HCT116 (cell line): Measurements from ENCODE around the gene PDE6D. TPM values are rescaled to one million over a fixed set of nuclear protein-coding genes. Genes with fewer than 3 reads are reported as not detected.

Source experiments
- ATAC-seq: fragments of 200-7000 bp; cut with Tn5 transposase; 2 replicates; pipeline ENCODE4 v1.9.1; 2020; ENCODE audit warnings: mild to moderate bottlenecking, moderate library complexity
- BruUV-seq: library from RNA; stranded (reverse); fragments of 400-500 nt; replicated peaks from 2 replicates; lab custom pipeline; 2021; lab: Mats Ljungman, UMichigan
- CTCF ChIA-PET: fragments of 300-600 bp; sonication (Branson Sonifier 250); formaldehyde crosslinking; loops from one replicate; lab custom pipeline; 2021; ENCODE audit warnings: antibody characterized with exemption; lab: Charles Lee
- POLR2A ChIA-PET: fragments of 300-600, 350-600 bp; sonication (Branson Sonifier 250); formaldehyde crosslinking; loops from one replicate; lab custom pipeline; 2021; ENCODE audit warnings: antibody characterized with exemption; lab: Charles Lee
- RAD21 ChIA-PET, 2 experiments: fragments of 300-600 bp; sonication (Branson Sonifier 250); formaldehyde crosslinking; loops; one replicate each; lab custom pipeline; 2023; ENCODE audit warnings: low total read pairs in 2 of 2; ENCODE audit not compliant: uncharacterized antibody in 2 of 2, unreplicated experiment in 2 of 2, low non-redundant PET in 1 of 2; lab: Charles Lee
- DNase-seq: peaks from one replicate; pipeline ENCODE4 v3.0.0-alpha.2; 2010; ENCODE audit warnings: low read depth, low spot score
- H2AFZ ChIP-seq: fragments of 200-600 bp; shearing (Covaris generic), sonication (generic); 2 replicates; pipeline ENCODE4 v1.6.1; 2017; ENCODE audit warnings: low read depth, mixed run types, mixed read lengths, antibody characterized with exemption, low read length; ENCODE audit not compliant: poor library complexity, severe bottlenecking
- H3K27ac ChIP-seq: 2 replicates; pipeline ENCODE4 v1.5.1; 2012; ENCODE audit warnings: low read depth, low read length
- H3K27me3 ChIP-seq: fragments of 200-600 bp; sonication (generic); 2 replicates; pipeline ENCODE4 v1.6.1; 2016; ENCODE audit warnings: mixed run types, low read length, mixed read lengths; ENCODE audit not compliant: insufficient read depth
- H3K36me3 ChIP-seq, 2 experiments: fragments of 200-500 bp in 1 of 2; fragments of 200-600 bp in 1 of 2; sonication (Bioruptor generic) in 1 of 2; sonication (generic) in 1 of 2; 2 replicates each; pipeline versions ENCODE4 v1.5.1 to v1.6.1; 2014 to 2016; ENCODE audit warnings: low read length in 2 of 2, inconsistent platforms in 1 of 2, mixed read lengths in 1 of 2, mixed run types in 1 of 2; ENCODE audit not compliant: insufficient read depth in 2 of 2, control insufficient read depth in 1 of 2
- H3K4me1 ChIP-seq, 2 experiments: fragments of 200-600 bp in 1 of 2; sonication (generic) in 1 of 2; 2 replicates each; pipeline versions ENCODE4 v1.5.1 to v1.6.1; 2012 to 2017; ENCODE audit warnings: low read length in 2 of 2, inconsistent platforms in 1 of 2, mild to moderate bottlenecking in 1 of 2, mixed read lengths in 1 of 2, mixed run types in 1 of 2, moderate library complexity in 1 of 2; ENCODE audit not compliant: insufficient read depth in 2 of 2, control insufficient read depth in 1 of 2
- H3K4me2 ChIP-seq: fragments of 200-600 bp; sonication (generic); 2 replicates; pipeline ENCODE4 v1.6.1; 2017; ENCODE audit warnings: mixed run types, low read length, mixed read lengths
- H3K4me3 ChIP-seq, 2 experiments: fragments of 200-600 bp in 1 of 2; sonication (generic) in 1 of 2; replicated peaks in 1 of 2; 2 replicates each; pipeline ENCODE4 v1.5.1; 2011 to 2016; ENCODE audit warnings: low read length in 2 of 2, control low read depth in 1 of 2, low read depth in 1 of 2, mild to moderate bottlenecking in 1 of 2, mixed read lengths in 1 of 2, mixed run types in 1 of 2
- H3K79me2 ChIP-seq: fragments of 200-600 bp; sonication (generic); 2 replicates; pipeline ENCODE4 v1.6.1; 2017; ENCODE audit warnings: mild to moderate bottlenecking, mixed run types, low read length, moderate library complexity, mixed read lengths; ENCODE audit not compliant: insufficient read depth
- H3K9ac ChIP-seq: fragments of 200-600 bp; sonication (generic); 2 replicates; pipeline ENCODE4 v1.6.1; 2016; ENCODE audit warnings: low read length, mixed read lengths
- H3K9me2 ChIP-seq: fragments of 200-600 bp; sonication (generic), shearing (Covaris generic); 2 replicates; pipeline ENCODE4 v1.6.1; 2017; ENCODE audit warnings: mixed run types, mild to moderate bottlenecking, moderate library complexity; ENCODE audit not compliant: insufficient read depth
- H3K9me3 ChIP-seq, 2 experiments: fragments of 200-500 bp in 1 of 2; fragments of 200-600 bp in 1 of 2; sonication (Bioruptor generic) in 1 of 2; sonication (generic) in 1 of 2; 2 replicates each; pipeline ENCODE4 v1.6.1; 2014 to 2017; ENCODE audit warnings: low read length in 2 of 2, mixed read lengths in 2 of 2, inconsistent platforms in 1 of 2, low read depth in 1 of 2, mild to moderate bottlenecking in 1 of 2, mixed run types in 1 of 2, moderate library complexity in 1 of 2; ENCODE audit not compliant: control insufficient read depth in 1 of 2, insufficient read depth in 1 of 2
- H4K20me1 ChIP-seq: fragments of 200-600 bp; sonication (generic), shearing (Covaris generic); 2 replicates; pipeline ENCODE4 v1.6.1; 2017; ENCODE audit warnings: mixed run types, mild to moderate bottlenecking, moderate library complexity; ENCODE audit not compliant: insufficient read depth
- CTCF ChIP-seq, 3 experiments: fragments of 200-600 bp in 1 of 3; sonication (generic) in 1 of 3; IDR thresholded peaks in 2 of 3; conservative IDR thresholded peaks in 1 of 3; 2 replicates each; pipeline ENCODE4 v1.5.1; 2012 to 2017; ENCODE audit warnings: low read depth in 2 of 3, low read length in 2 of 3, antibody characterized with exemption in 1 of 3, borderline replicate concordance in 1 of 3, control low read depth in 1 of 3, mild to moderate bottlenecking in 1 of 3, mixed read lengths in 1 of 3, mixed run types in 1 of 3, moderate library complexity in 1 of 3; ENCODE audit not compliant: insufficient read depth in 1 of 3
- ELF1 ChIP-seq: IDR thresholded peaks from 2 replicates; pipeline ENCODE4 v1.6.1; 2012; ENCODE audit warnings: low read depth, borderline replicate concordance
- EZH2phosphoT487 ChIP-seq: fragments of 200-600 bp; IDR thresholded peaks from 2 replicates; pipeline ENCODE4 v1.6.1; 2018; ENCODE audit warnings: antibody characterized with exemption, borderline replicate concordance
- FOSL1 ChIP-seq: IDR thresholded peaks from 2 replicates; pipeline ENCODE4 v1.6.1; 2012; ENCODE audit warnings: low read depth
- JUND ChIP-seq: IDR thresholded peaks from 2 replicates; pipeline ENCODE4 v1.6.1; 2012
- SIN3A ChIP-seq: IDR thresholded peaks from 2 replicates; pipeline ENCODE4 v1.6.1; 2012; ENCODE audit warnings: low read depth
- YY1 ChIP-seq: IDR thresholded peaks from 2 replicates; pipeline ENCODE4 v1.6.1; 2011; ENCODE audit warnings: low read length, low read depth, moderate library complexity, mild to moderate bottlenecking; ENCODE audit not compliant: insufficient replicate concordance; ENCODE audit errors: extremely low read depth
- intact Hi-C: fragments of 100-400 bp; cut with micrococcal nuclease; formaldehyde crosslinking; loops from 2 replicates; pipeline ENCODE4 v1.10.0; 2022
- total RNA-seq: library from RNA; stranded (reverse); gene quantifications from one replicate; pipeline ENCODE4 v1.2.1, GENCODE V29; 2021; ENCODE audit not compliant: unreplicated experiment

The PDE6D gene
- total RNA-seq, 1 experiment from 2014 or later = 26.6 TPM

GRCh38 chr2:231795525-231796327, 14.6 kb upstream of the PDE6D start:
- POLR2A ChIA-PET = no interaction called here
- Histone ChIP-seq H3K9me2 (no peaks in the 10 kb centered on the region), H3K27ac (peak overlapping the region; percentile 11), H3K79me2 (peaks cover 48% of the 10 kb centered on the region), H4K20me1 (0 out of 2 replicates have a peak, but pooled peaks cover under 1% of the 10 kb centered on the region), H3K4me1 (peaks cover 6 to 7% of the 10 kb centered on the region in 2 experiments; a peak in 2 of 4 replicates), H2AFZ (no peak overlapping the region), H3K9me3 (no peaks in the 10 kb centered on the region), H3K27me3 (no peaks in the 10 kb centered on the region), H3K9ac (no peak overlapping the region)
- no TSS peak for BruUV-seq
- RAD21 ChIA-PET = no interaction called here
- TF ChIP-seq ELF1 (no peak), JUND (no peak), SIN3A (no peak), CTCF (IDR thresholded peaks at IDR 0.05 in 2 of 3, conservative IDR thresholded peaks at IDR 0.05 in 1 of 3; ENCODE audit: borderline replicate concordance in 1 of 3, insufficient read depth in 1 of 3, low read depth in 2 of 3, low read length in 2 of 3) (peak; percentile 48 to 70 (median 52); a peak in 5 of 6 replicates), YY1 (no peak), EZH2phosphoT487 (no peak), FOSL1 (no peak)
- TF ChIP-seq, all 23 proteins: peak for 1
- CTCF ChIA-PET = interaction anchor here (1.0 to 2.2 kb wide), 9 partner anchors 9 to 184 kb away, joined by 3 to 10 read pairs (median 4); no protein-coding TSS in a partner anchor
- peak; percentile 81 for ATAC-seq
- H3K4me3 ChIP-seq = no peak overlapping the region
- intact Hi-C loops = no loop called here
- no peak overlapping the region for H3K4me2 ChIP-seq
- DNase-seq = peak; percentile 81
- peaks cover 35 to 43% of the 10 kb centered on the region in 2 experiments; a peak in 3 of 4 replicates for H3K36me3 ChIP-seq
